ENCODE results near the gene DLEU7.

Gene DLEU7

DNA sequence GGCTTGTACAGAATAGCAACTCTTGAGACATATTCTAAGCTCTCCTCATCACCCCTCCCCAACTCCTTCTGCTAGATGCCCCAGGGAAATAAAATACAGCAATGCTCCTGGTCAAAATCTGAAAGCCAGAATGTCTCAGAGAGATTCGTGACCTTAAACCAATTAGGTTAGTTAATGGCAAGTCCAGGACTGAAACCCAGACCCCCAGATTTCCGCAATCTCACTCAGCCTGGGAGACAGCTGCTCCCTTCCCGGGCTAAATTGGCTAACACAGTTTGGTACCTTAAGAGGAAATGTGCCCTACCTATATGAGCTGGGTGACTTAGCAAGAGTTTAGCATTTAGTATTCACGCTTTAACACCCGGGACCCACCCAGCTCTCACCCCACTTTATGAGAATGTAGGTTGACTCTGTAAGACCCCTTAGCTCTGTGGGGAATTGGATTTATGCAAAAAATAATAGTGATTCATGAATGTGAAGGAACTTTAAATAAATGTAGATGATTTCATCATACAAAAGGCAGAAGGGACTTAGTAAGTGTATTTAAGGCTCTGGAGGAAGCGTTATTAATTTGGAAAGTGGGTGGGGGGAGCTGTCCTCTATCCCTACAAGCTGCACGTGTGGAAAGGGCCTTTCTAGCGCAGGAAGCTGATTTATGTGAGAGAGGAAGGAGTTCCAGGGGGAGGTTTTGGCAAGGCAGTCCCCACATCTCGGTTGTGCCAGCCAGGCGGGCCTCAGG, 1.1 kb downstream of the DLEU7 start:
- DNase-seq: no peak

GRCh38 chr13:50841786-50842185, 1.7 kb downstream of the DLEU7 start:
- no peak for DNase-seq

- DNase-seq: no peak
Measured at GRCh38 chr13:50840284-50840683, 3.2 kb downstream of the DLEU7 start.

DNA sequence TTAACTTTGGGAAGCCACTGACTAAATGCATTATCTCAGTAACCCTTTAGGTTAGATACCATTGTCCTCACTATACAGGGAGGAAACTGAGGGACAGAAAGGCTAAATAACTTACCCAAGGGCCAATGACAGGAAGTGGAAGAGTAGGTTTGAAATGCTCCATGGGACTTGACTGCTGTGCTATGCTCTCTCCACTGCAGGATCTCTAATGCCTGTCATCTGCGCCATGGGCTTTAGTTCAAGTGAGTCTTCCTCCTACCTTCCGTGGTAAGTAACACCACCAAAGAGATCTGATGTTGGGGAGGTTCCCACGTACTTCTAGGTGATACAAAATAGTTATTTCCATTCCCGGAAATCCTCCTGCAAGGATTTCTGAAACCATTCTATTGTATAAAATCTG, 3.7 kb downstream of the DLEU7 start:
- no peak for DNase-seq

GRCh38 chr13:50838701-50839100, 4.8 kb downstream of the DLEU7 start:
- no peak for DNase-seq

DNA sequence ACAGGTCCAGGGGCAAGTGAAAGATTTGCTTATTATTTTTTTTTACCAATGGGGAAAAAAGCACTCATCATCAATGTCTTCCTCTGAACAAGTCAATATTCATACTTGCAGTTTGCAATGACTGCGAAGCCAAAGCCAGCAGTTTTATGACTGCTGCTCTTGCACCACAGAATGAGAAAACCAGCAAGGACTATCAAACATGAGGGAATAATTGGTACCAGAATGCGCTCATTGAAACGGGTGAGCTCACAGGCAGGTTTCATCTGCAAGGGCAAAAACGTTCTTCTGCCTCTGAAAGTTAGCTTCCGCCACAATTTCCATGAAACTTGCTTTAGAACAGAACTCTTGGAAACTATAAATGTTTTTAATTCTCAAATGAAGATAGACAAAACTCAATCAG, 5.5 kb downstream of the DLEU7 start:
- DNase-seq: no peak

DNA sequence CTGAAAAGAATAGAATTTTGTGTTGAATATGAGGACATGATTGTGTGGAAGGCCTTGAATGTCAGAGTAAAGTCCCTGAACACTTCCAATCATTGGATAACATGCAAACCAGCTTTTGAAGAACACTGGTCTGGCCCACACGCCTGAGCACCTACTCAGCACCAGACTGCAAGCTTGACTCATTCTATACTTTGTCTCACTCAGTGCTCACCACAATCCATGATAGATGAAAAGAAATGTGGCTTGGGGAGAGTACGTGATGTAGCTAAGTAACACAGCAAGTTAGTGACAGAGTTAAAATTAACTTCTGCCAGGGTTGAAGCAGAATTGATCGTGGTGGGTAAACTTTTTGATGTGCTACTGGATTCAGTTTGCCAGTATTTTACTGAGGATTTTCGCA, 12.0 kb downstream of the DLEU7 start:
- DNase-seq: peak; percentile 41

DNA sequence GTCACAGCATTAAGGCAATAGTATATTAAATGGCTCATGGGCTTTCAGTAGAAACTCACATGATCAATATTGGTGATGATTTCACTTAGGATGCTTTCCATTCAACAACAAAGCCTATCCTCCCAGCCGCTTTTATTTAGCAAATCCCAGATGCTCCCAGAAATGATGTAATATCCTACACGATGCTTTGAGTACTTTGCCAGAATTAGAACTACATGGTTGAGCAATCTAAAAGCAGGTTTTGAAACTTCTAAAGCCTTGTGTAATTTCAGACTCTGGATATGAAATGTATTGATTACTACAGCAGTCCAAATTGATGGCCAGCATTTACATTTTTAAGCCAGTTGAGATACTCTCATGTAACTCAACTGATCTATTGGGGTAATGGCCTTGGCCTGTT, 13.6 kb downstream of the DLEU7 start:
- DNase-seq: no peak

DNA sequence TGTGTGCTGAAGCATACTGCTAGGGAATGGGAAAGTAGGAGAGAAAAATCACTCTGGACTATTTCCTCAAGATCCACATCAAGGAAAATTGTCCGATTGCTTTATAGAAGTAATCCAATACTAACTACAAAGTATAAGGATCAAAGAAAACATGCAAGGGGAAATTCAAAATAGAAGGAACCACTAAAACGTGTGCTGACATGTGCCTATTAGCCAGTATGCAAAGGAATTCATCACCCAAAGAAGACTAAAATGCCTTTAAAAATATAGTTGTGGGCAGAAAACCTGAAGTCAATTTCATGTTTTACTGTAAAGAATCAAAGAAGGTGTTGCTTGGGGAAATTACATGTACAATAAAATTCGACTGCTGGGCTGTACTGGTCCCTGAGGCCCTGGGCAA, 14.3 kb downstream of the DLEU7 start:
- DNase-seq: no peak

GRCh38 chr13:50826035-50826434, 17.5 kb downstream of the DLEU7 start:
- DNase-seq: no peak

DNA sequence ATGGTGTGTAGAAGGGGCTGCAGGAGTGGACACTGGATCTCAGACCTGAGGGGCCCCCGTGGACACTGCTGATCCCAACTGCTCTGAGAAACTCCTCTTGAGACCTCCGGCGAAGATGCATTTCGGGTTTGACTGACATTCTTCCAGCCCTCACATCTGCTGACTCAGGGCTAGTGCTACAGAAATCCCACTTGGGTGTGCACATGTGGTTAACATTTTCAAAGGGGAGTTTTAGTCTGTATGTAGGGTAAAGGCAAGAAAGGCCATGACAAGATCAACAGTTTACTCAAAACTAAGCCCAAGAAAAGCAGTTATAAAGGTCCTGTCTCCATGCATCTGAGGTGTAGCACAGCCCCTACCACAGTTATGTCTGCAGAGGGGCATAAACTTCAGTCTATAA, 31.2 kb downstream of the DLEU7 start:
- no peak for DNase-seq

DNA sequence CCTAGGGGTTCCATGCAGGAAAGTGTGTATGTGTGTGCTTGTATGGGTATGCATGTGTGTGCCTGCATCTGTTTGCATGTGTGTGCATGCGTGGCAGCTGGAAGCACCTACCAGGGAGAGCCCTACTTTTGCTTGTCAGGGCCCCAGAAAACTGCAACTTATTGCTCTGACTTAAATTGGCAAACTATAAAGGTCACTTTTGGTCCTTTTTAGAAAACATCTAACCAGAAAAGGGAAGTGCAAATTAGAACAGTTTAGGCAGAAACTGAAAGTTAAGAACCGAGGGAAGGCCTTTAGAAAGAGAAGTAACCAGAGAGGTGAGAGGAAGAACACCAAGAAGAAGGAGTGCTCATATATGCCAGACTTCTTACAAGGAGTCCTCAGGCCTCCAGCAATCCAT, 32.5 kb downstream of the DLEU7 start:
- DNase-seq: no peak

- no peak for DNase-seq
Measured at GRCh38 chr13:50810468-50810867, 33.0 kb downstream of the DLEU7 start.

- DNase-seq: no peak
Measured at GRCh38 chr13:50809133-50810090, 34.1 kb downstream of the DLEU7 start.

- DNase-seq: no peak
Measured at GRCh38 chr13:50805805-50806204, 37.7 kb downstream of the DLEU7 start.

DNA sequence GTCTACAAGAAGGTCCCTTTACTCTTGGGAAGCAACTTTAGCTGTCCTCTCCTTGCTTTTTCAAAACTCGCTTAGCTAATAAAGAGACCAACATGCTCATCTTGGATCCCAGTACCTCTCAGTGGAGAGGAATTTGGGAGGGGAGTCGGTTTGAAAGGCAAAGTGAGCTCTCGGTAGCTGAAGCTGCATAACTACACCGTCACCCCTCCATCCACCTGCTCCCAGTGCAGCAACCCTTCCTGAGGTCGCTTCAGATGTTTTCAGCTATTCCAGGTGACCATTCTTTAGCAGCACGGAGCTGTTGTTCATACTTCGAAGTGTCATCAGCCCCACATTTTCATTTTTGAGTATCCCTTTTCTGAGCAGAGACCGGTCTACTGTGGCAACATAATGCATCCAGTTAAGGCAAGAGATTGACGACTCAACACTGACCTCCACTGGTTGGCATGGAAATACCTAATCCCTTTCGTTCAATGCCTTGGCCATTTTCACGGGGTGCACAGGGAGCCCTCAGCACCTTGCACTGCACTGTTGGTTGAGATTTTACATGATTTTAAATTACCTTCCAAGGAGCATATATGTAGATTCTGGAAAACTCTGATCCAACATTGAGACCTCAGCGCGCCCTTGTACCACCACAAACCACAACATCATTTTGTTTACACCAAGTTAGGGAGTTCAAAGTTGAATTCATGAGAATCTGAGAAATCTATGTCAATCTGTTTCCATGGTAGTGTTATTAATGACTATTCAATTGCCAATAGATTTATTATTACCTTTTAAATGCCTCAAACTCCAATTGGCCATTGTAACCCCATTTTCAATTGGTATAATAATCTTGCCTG, 42.2 kb downstream of the DLEU7 start:
- DNase-seq: peak; percentile 78

DNA sequence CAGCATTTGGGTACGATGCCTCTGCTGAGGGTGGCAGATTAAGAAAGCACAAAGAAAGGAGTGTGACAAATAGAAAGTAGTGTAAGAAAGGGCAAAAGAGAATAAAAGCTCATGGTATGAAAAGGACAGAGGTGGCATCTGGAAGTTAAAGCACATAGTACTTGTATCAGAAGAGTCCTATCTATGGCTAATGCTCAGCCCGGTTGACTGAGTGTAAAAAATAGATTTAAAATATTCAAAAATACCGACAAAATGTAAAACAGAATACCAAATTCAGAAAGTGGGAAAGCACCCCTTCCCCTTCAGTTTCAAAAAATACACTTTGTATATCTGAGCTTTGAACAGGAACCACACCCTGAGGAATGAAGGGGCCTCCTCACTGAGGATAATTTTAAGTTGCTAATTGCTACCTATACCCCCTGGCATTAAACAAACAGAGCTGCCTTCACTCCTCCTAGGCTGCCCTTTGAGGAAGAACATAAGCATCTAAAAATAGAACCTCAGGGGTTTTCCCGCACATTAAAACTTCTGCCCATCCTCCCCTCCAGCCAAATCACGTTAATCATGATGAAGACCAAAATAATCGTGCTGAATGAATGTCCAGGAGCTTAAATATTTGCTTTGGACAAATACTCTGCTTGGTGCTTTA, 43.3 kb downstream of the DLEU7 start:
- no peak for DNase-seq

GRCh38 chr13:50798923-50799322, 44.6 kb downstream of the DLEU7 start:
- DNase-seq: no peak

DNA sequence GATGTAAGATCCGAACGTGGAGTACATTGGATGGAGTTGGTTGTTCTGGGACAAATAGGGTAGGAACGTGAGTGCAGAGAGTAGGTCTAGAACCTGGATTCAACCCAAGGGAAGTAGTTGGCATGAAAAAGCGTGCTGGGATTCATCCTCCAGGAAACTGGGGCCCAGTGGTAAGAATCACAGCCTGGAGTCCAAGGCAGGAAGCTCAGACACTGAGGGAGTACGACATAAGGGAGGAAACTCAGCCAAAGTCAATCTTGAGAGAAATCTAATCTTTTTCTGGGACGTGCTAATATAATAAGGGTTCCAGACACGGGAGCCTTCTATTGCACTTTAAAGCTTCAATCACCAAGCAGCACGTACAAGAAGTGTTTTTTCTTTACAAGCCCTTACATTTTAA, 46.4 kb downstream of the DLEU7 start:
- no peak for DNase-seq

DNA sequence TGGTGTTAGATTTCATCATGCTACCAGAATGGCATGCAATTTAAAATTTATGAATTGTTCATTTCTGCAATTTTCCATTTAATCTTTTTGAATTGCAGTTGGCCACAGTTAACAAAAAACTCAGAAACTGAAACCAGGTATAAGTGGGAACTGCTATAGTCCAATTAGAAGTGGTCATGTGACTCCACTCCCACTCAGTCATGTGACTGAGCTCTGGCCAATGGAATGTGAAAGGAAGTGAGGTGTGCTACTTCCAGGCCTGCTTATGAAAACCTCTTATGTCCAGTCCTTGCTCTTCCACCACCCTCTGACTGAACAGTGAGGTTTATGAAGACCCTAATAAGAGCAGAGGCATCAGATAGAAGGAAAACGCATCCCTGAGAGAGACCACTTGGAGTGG, 47.0 kb downstream of the DLEU7 start:
- DNase-seq: no peak

- DNase-seq: no peak
Measured at GRCh38 chr13:50794226-50794625, 49.3 kb downstream of the DLEU7 start.

DNA sequence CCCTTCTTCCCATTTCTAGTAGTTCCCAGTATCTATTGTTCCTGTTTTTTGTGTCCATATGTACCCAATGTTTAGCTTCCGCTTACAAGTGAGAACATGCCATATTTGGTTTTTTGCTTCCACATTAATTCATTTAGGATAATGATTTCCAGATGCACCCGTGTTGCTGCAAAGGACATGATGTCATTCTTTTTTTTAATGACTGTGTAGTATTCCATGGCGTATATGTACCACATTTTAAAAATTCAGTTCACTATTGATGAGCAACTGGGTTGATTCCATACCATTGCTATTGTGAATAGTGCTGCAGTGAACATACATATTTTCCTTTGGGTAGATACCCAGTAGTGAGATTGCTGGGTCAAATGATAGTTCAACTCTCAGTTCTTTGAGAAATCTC, 50.5 kb downstream of the DLEU7 start:
- no peak for DNase-seq

Data from activated CD4-positive, alpha-beta T cell treated with anti-CD3 and anti-CD28 coated beads, Interleukin-10, Interleukin-2, amounts not matched to agents 100 ng/mL and 50 ng/mL, durations not matched to agents 16 hours and 8 hours (primary cell).